Psoas muscle (tissue), 8 donors: Measurements from ENCODE around the gene OR2L3. TPM values are rescaled to one million over a fixed set of nuclear protein-coding genes. Genes with fewer than 3 reads are reported as not detected.

Experiments used
- ATAC-seq, 4 donors: fragments of 200-7000 bp; cut with Tn5 transposase; one replicate each; pipeline ENCODE4 v1.9.1; 2020; ENCODE audit warnings: moderate library complexity in 3 of 4, mild to moderate bottlenecking in 2 of 4
- DNase-seq, 2 donors: peaks; one replicate each; pipeline ENCODE4 v3.0.0-alpha.2; 2020
- H3K27ac ChIP-seq: fragments of 200-600 bp; one replicate; pipeline ENCODE4 v1.8.0; 2022
- H3K27me3 ChIP-seq, 3 donors: fragments of 200-600 bp in 1 of 3; one replicate each; pipeline versions ENCODE4 v1.6.1 to v1.8.0; 2013 to 2022; ENCODE audit warnings: low read length in 2 of 3, mild to moderate bottlenecking in 2 of 3, moderate library complexity in 1 of 3; ENCODE audit not compliant: insufficient read depth in 3 of 3
- H3K36me3 ChIP-seq, 2 donors: fragments of 200-600 bp in 1 of 2; one replicate each; pipeline versions ENCODE4 v1.6.1 to v1.8.0; 2013 to 2022; ENCODE audit warnings: low read depth in 1 of 2, mild to moderate bottlenecking in 1 of 2, moderate library complexity in 1 of 2; ENCODE audit not compliant: insufficient read depth in 1 of 2
- H3K4me1 ChIP-seq: fragments of 200-600 bp; one replicate; pipeline ENCODE4 v1.8.0; 2022
- H3K4me3 ChIP-seq: fragments of 200-600 bp; one replicate; pipeline ENCODE4 v1.8.0; 2022; ENCODE audit warnings: mild to moderate bottlenecking
- H3K9me3 ChIP-seq: fragments of 200-600 bp; one replicate; pipeline ENCODE4 v1.8.0; 2022
- WGBS, 3 donors: extraction: QIAGEN DNeasy Blood & Tissue Kit; methylation state at CpG; one replicate each; pipeline versions ENCODE4 v1.1.6 to v1.1.7; 2013; 5-methylcytosine and 5-hydroxymethylcytosine counted together
- intact Hi-C, 2 donors: fragments of 100-400 bp; cut with DNase I; formaldehyde crosslinking; loops; one replicate each; pipeline versions ENCODE4 v1.11.0 to v1.14.2; 2022
- polyA plus RNA-seq, 3 donors: library from polyadenylated mRNA; stranded (reverse); fragments of 200-250 nt; gene quantifications; one replicate each; pipeline ENCODE4 v1.2.3, GENCODE V29; 2013
- total RNA-seq, 4 donors: library from RNA; stranded (reverse); fragmentation: NEBNext Ultra II Directional in 2 of 4; extraction: Animal tissue kit (Norgen Biotek cat#: 25700) in 2 of 4; gene quantifications; one replicate each; pipeline versions ENCODE4 v1.2.1 to v1.2.4, GENCODE V29; 2021 to 2023
- TF ChIP-seq, protein P1 (sequence below): fragments of 200-600 bp; IDR thresholded peaks from one replicate; pipeline ENCODE4 v1.8.0; 2022; ENCODE audit warnings: antibody characterized with exemption
- donor health status: healthy with polysubstance abuse.
- donor health status: DM: no; HTN: no; CAD: no; lungs with moderate emphysema.
- donor health status: Bipolar disorder and iron deficiency.
- donor health status: healthy.
- donor health status: DM: yes; HTN: yes; CAD: no.
- donor health status: DM: no; HTN: no; CAD: no.
- donor health status: DM: no; HTN: no; CAD: no.
- donor health status: DM: yes; HTN: yes; CAD: no.

OR2L3 gene
- total and polyA plus RNA-seq, 7 donors: not detected

DNA sequence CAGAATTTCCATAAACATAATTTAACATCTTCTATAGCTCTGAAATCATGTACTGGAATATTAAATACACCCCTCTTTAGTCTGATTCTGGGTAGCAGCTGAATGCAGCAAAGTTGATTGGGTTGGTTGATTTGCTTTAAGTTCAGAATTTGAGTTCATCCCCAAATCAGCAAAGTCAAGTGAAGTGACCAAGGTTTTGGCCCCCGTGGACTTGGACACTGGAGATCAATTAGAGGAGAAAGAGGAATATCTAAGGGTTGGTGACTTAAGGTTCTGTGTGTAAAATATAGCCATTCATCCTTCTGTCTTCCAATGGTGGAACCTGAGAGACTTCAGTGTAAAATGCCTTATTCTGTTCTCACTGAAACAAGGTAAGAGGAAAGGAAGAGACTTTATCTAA is 48.2 kb downstream of the OR2L3 start, which contains the start of gene OR2L13:
OR2L13 (plus strand) TSS at position 301 of the 400 bp plus-strand sequence. CDS start 4,192 bp downstream, outside the sequence.
- TF ChIP-seq, protein P1, sequence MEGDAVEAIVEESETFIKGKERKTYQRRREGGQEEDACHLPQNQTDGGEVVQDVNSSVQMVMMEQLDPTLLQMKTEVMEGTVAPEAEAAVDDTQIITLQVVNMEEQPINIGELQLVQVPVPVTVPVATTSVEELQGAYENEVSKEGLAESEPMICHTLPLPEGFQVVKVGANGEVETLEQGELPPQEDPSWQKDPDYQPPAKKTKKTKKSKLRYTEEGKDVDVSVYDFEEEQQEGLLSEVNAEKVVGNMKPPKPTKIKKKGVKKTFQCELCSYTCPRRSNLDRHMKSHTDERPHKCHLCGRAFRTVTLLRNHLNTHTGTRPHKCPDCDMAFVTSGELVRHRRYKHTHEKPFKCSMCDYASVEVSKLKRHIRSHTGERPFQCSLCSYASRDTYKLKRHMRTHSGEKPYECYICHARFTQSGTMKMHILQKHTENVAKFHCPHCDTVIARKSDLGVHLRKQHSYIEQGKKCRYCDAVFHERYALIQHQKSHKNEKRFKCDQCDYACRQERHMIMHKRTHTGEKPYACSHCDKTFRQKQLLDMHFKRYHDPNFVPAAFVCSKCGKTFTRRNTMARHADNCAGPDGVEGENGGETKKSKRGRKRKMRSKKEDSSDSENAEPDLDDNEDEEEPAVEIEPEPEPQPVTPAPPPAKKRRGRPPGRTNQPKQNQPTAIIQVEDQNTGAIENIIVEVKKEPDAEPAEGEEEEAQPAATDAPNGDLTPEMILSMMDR: no peak
- no peaks in the 10 kb centered on the region for H3K9me3 ChIP-seq
- H3K4me1 ChIP-seq: no peaks in the 10 kb centered on the region
- intact Hi-C loops: no loop called here
- no peak within 1 kb of the TSS for H3K4me3 ChIP-seq
- no peak for ATAC-seq
- no peaks in the 10 kb centered on the region for H3K36me3 ChIP-seq
- peaks cover 0 to 2% (median 0%) of the 10 kb centered on the region in 3 donors for H3K27me3 ChIP-seq
- no peak within 1 kb of the TSS for H3K27ac ChIP-seq
- DNase-seq: no peak
- WGBS, 3 donors: 37 to 43% (median 37%) methylated on average over 1 of the region's 1 CpG

DNA sequence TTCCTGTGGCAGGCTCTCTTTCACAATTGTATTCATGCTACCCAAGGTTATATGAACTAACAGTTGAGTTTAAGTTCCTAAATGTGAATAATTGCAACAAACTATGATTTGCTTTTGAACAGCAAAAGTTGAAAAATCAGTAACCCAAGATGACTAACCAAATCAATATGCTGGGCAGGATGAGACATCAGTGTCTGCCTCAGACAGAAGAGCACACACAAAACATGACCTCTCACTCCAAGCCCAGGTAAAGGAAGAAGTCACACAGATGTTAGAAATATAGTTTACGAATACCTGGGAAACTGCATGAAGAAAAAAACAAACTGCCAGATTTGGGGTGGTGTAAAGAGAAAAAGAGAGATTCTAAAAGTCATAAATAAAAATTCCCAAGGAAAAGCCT is 51.9 kb downstream of the OR2L3 start:
- Histone ChIP-seq H3K27me3 (no peaks in the 10 kb centered on the region), H3K4me3 (no peak overlapping the region), H3K36me3 (no peaks in the 10 kb centered on the region), H3K27ac (no peak overlapping the region), H3K9me3 (no peaks in the 10 kb centered on the region), H3K4me1 (no peaks in the 10 kb centered on the region)
- TF ChIP-seq, protein P1: no peak
- no peak for ATAC-seq
- WGBS, 3 donors: 57 to 76% (median 64%) methylated on average over 1 of the region's 1 CpG
- no peak for DNase-seq
- intact Hi-C loops: no loop called here

DNA sequence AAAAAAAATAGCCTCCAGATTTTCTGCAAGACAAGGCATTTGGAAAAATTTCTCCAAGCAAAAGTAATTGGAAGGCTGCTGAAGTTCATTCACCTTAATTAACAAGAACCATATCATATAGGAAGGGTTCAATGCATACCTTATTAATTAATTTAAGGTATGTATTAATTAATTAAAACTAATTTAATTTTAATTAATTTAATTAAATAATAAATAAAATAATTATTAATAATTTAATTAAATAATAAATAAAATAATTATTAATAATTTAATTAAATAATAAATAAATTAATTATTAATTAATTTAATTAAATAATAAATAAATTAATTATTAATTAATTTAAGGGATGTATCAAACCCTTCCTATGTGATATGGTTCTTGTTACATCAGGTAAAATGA is 56.2 kb downstream of the OR2L3 start:
- Histone ChIP-seq H3K36me3 (no peaks in the 10 kb centered on the region), H3K27ac (no peak overlapping the region), H3K9me3 (no peaks in the 10 kb centered on the region), H3K27me3 (no peaks in the 10 kb centered on the region), H3K4me1 (no peaks in the 10 kb centered on the region), H3K4me3 (no peak overlapping the region)
- DNase-seq (no peak), ATAC-seq (no peak)
- intact Hi-C loops: no loop called here
- TF ChIP-seq, protein P1: no peak

DNA sequence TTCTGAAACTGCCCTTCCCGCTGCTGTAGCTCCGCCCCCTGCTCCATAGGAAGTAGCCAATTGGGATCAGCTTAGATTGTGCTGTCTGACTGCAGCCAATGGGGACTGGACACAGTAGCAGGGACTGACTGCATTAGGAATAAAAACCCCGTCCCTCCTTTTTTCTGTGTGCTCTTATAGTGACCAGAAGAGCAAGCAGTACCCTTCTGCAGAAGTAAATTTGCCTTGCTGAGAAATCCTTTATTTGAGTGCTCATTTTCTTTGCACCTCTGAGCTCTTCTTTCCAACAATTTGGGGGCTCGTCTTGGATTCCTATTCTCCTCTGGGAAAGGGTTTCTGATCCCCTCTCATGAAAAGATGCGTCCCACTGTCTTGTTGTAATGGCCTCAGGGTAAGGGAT is 64.5 kb downstream of the OR2L3 start:
- Histone ChIP-seq H3K27ac (no peak overlapping the region), H3K36me3 (no peaks in the 10 kb centered on the region), H3K9me3 (peaks cover 15% of the 10 kb centered on the region), H3K4me3 (no peak overlapping the region), H3K4me1 (no peaks in the 10 kb centered on the region), H3K27me3 (no peaks in the 10 kb centered on the region)
- intact Hi-C loops: no loop called here
- TF ChIP-seq, protein P1: no peak
- DNase-seq (no peak), ATAC-seq (no peak)
- WGBS, 3 donors: 61 to 82% (median 77%) methylated on average over 5 of the region's 5 CpGs

Other genes with a start within 250 kb of the OR2L3 start
- not detected for gene OR14A16, start 222.7 kb upstream of the OR2L3 start, total RNA-seq
- not detected for gene OR14A16, start 222.7 kb upstream of the OR2L3 start, polyA plus RNA-seq
- gene OR11L1, start 204.9 kb upstream of the OR2L3 start, total RNA-seq: not detected
- not detected for gene OR11L1, start 204.9 kb upstream of the OR2L3 start, polyA plus RNA-seq
- 1 to 10 TPM in 1 of 4 donors, under 1 TPM in 3; 0.06 to 2.4 (median 0.46) TPM for gene TRIM58, start 189.6 kb upstream of the OR2L3 start, total RNA-seq
- gene TRIM58, start 189.6 kb upstream of the OR2L3 start, polyA plus RNA-seq: under 1 TPM in 2 of 3 donors, not detected in 1; 0.04 to 0.08 TPM
- under 1 TPM in 2 of 4 donors, not detected in 2; 0.24 to 0.57 TPM for gene OR2W3, start 151.2 kb upstream of the OR2L3 start, total RNA-seq
- under 1 TPM in 1 of 3 donors, not detected in 2; 0.07 TPM for gene OR2W3, start 151.2 kb upstream of the OR2L3 start, polyA plus RNA-seq
- gene OR2T8, start 126.6 kb upstream of the OR2L3 start, total RNA-seq: not detected
- gene OR2T8, start 126.6 kb upstream of the OR2L3 start, polyA plus RNA-seq: not detected
- not detected for gene OR2AJ1, start 121.9 kb upstream of the OR2L3 start, total RNA-seq
- gene OR2AJ1, start 121.9 kb upstream of the OR2L3 start, polyA plus RNA-seq: not detected
- gene OR2L8, start 98.0 kb upstream of the OR2L3 start, total RNA-seq: not detected
- gene OR2L8, start 98.0 kb upstream of the OR2L3 start, polyA plus RNA-seq: not detected
- not detected for gene OR2AK2, start 81.6 kb upstream of the OR2L3 start, total RNA-seq
- not detected for gene OR2AK2, start 81.6 kb upstream of the OR2L3 start, polyA plus RNA-seq
- gene OR2L5, start 33.2 kb upstream of the OR2L3 start, total RNA-seq: not detected
- not detected for gene OR2L5, start 33.2 kb upstream of the OR2L3 start, polyA plus RNA-seq
- gene OR2L2, start 16.8 kb upstream of the OR2L3 start, total RNA-seq: not detected
- gene OR2L2, start 16.8 kb upstream of the OR2L3 start, polyA plus RNA-seq: not detected
- gene OR2L13, start 48.3 kb downstream of the OR2L3 start, total RNA-seq: not detected
- gene OR2L13, start 48.3 kb downstream of the OR2L3 start, polyA plus RNA-seq: not detected
- gene OR2M5, start 98.3 kb downstream of the OR2L3 start, total RNA-seq: not detected
- gene OR2M5, start 98.3 kb downstream of the OR2L3 start, polyA plus RNA-seq: not detected
- gene OR2M2, start 128.0 kb downstream of the OR2L3 start, total RNA-seq: not detected
- gene OR2M2, start 128.0 kb downstream of the OR2L3 start, polyA plus RNA-seq: not detected
- not detected for gene OR2M3, start 150.4 kb downstream of the OR2L3 start, total RNA-seq
- gene OR2M3, start 150.4 kb downstream of the OR2L3 start, polyA plus RNA-seq: not detected
- gene OR2M4, start 184.6 kb downstream of the OR2L3 start, total RNA-seq: not detected
- gene OR2M4, start 184.6 kb downstream of the OR2L3 start, polyA plus RNA-seq: not detected
- not detected for gene OR2T33, start 231.1 kb downstream of the OR2L3 start, total RNA-seq
- gene OR2T33, start 231.1 kb downstream of the OR2L3 start, polyA plus RNA-seq: not detected